Natural killer cell treated with Interleukin-12 subunit alpha and Interleukin-12 subunit beta and Interleukin-15 and Interleukin-18, amount 100 ng/mL, for 72 hours (primary cell): ENCODE measurements around the gene DPH3. TPM values are rescaled to one million over a fixed set of nuclear protein-coding genes. Genes with fewer than 3 reads are reported as not detected.

Experiments
- ATAC-seq, 2 donors: fragments of 150-1000 bp; cut with Tn5 transposase in 1 of 2; sonication (Bioruptor Pico), chemical (Tn5 transposase) in 1 of 2; 2 replicates each; pipeline ENCODE4 v1.10.0; 2021
- DNase-seq: peaks from one replicate; pipeline ENCODE4 v3.0.0; 2022; ENCODE audit warnings: low spot score
- H3K27ac Mint-ChIP-seq, 2 donors: 1 replicate in 1 of 2; 2 replicates in 1 of 2; pipeline ENCODE4 v1.8.0; 2022; ENCODE audit warnings: mixed read lengths in 2 of 2, mild to moderate bottlenecking in 1 of 2, moderate library complexity in 1 of 2
- H3K27me3 Mint-ChIP-seq, 2 donors: 1 replicate in 1 of 2; 2 replicates in 1 of 2; pipeline ENCODE4 v1.8.0; 2022; ENCODE audit warnings: mixed read lengths in 2 of 2
- H3K36me3 Mint-ChIP-seq: one replicate; pipeline ENCODE4 v1.8.0; 2022; ENCODE audit warnings: mixed read lengths
- H3K4me1 Mint-ChIP-seq, 2 donors: 1 replicate in 1 of 2; 2 replicates in 1 of 2; pipeline ENCODE4 v1.8.0; 2022; ENCODE audit warnings: low read depth in 2 of 2, mixed read lengths in 2 of 2, mild to moderate bottlenecking in 1 of 2
- H3K4me3 Mint-ChIP-seq: one replicate; pipeline ENCODE4 v1.8.0; 2022; ENCODE audit warnings: mixed read lengths
- H3K9me3 Mint-ChIP-seq: 2 replicates; pipeline ENCODE4 v1.8.0; 2022; ENCODE audit warnings: mixed read lengths
- total RNA-seq, 2 donors: library from RNA; stranded (reverse); gene quantifications; one replicate each; pipeline ENCODE4 v1.2.3, GENCODE V29; 2022

DPH3 gene
- total RNA-seq, 2 donors from 2014 or later: 24.4 to 25.7 TPM

GRCh38 chr3:16258177-16258576 is 6.6 kb downstream of the DPH3 start:
- H3K4me1 Mint-ChIP-seq: peaks cover 8 to 27% of the 10 kb centered on the region in 2 donors
- peaks cover 12% of the 10 kb centered on the region for H3K36me3 Mint-ChIP-seq
- no peak overlapping the region for H3K4me3 Mint-ChIP-seq
- H3K27ac Mint-ChIP-seq: no peak overlapping the region
- no peaks in the 10 kb centered on the region for H3K27me3 Mint-ChIP-seq
- DNase-seq: no peak
- no peaks in the 10 kb centered on the region for H3K9me3 Mint-ChIP-seq
- ATAC-seq: no peak

GRCh38 chr3:16257309-16257708 is 7.4 kb downstream of the DPH3 start:
- no peaks in the 10 kb centered on the region for H3K9me3 Mint-ChIP-seq
- ATAC-seq (no peak), DNase-seq (no peak)

GRCh38 chr3:16255726-16256125 is 9.0 kb downstream of the DPH3 start:
- DNase-seq (no peak), ATAC-seq (no peak)
- no peaks in the 10 kb centered on the region for H3K9me3 Mint-ChIP-seq
- no peaks in the 10 kb centered on the region for H3K27me3 Mint-ChIP-seq
- H3K4me3 Mint-ChIP-seq: peak overlapping the region; percentile 83
- peaks cover 12% of the 10 kb centered on the region for H3K36me3 Mint-ChIP-seq
- no peak overlapping the region for H3K27ac Mint-ChIP-seq
- H3K4me1 Mint-ChIP-seq: peaks cover 8 to 27% of the 10 kb centered on the region in 2 donors

More at GRCh38 chr3:16257309-16257708, 7.4 kb downstream of the DPH3 start:
- peaks cover 8 to 27% of the 10 kb centered on the region in 2 donors for H3K4me1 Mint-ChIP-seq
- H3K4me3 Mint-ChIP-seq: no peak overlapping the region
- no peak overlapping the region for H3K27ac Mint-ChIP-seq
- peaks cover 12% of the 10 kb centered on the region for H3K36me3 Mint-ChIP-seq
- H3K27me3 Mint-ChIP-seq: no peaks in the 10 kb centered on the region

DNA sequence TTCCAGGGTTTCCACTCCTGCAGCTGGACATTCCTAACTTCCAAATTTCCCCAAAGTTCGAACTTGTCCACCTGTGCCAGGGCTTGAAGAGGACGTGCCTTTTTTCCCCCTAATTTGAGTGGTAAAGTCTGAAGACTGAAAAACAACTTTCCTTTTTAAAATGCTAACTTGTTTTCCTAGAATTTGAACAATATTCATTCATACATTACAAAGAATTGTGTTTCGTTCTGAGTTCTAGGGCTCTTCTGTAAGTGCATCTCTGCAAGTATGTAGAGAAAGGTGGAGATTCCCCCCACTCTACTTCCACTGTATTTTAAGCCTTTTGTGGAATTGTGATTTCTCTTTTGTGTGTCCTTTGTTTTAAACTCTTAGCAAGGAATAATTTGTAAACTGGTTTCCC is 9.4 kb downstream of the DPH3 start:
- Mint-ChIP-seq H3K9me3 (no peaks in the 10 kb centered on the region), H3K4me1 (peaks cover 8 to 27% of the 10 kb centered on the region in 2 donors), H3K36me3 (peaks cover 12% of the 10 kb centered on the region), H3K27me3 (no peaks in the 10 kb centered on the region), H3K4me3 (peak overlapping the region; percentile 83), H3K27ac (peak overlapping the region in 1 of 2 donors; percentile 62)
- DNase-seq (no peak), ATAC-seq (peak in 1 of 2 donors; percentile 64)

GRCh38 chr3:16254916-16255315 is 9.8 kb downstream of the DPH3 start:
- Mint-ChIP-seq H3K27ac (peak overlapping the region in 1 of 2 donors; percentile 62), H3K9me3 (no peaks in the 10 kb centered on the region), H3K27me3 (no peaks in the 10 kb centered on the region), H3K4me3 (peak overlapping the region; percentile 83), H3K4me1 (peaks cover 8 to 26% of the 10 kb centered on the region in 2 donors), H3K36me3 (peaks cover 10% of the 10 kb centered on the region)
- DNase-seq (no peak), ATAC-seq (peak; percentile 57 to 87)

DNA sequence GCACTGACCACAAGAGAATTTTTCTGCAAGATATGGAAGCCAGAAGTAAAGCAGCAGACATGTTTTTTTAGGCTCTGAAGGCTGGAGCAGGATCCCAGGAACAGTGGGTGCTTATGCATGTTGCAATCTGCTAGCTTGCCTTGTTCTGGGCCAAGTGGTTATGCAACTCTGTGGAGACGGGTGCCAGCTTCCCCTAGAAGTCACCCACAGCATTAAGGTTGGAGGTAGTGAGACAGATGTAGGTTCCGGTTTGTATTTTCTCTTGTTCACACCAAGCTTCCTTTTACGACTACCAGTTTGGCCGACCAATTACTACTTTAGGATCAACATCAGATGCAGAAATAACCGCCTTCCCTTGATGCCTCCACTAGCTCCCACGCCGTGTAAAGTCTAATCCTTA is 11.1 kb downstream of the DPH3 start:
- Mint-ChIP-seq H3K9me3 (no peaks in the 10 kb centered on the region), H3K36me3 (peaks cover 6% of the 10 kb centered on the region), H3K4me3 (no peak overlapping the region), H3K4me1 (peaks cover 8 to 23% of the 10 kb centered on the region in 2 donors), H3K27me3 (no peaks in the 10 kb centered on the region), H3K27ac (no peak overlapping the region)
- ATAC-seq (no peak), DNase-seq (no peak)

DNA sequence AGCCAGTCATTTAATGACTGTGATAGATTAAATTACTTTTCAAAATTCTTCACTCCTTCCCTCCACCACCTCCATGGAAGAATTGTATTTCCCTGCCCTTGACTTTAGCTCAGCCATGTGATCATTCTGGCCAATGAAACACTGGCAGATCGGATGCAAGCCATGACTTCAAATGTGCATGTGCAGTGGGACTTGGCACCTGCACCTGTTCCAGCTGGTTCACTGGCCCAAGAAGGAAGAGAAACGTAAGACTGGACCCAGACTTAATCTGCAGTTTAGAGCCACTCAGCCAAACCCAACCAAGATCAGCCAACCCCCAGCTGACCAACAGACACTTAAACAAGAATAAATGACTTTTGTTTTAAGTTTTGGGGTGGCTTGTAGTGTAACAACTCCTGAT is 11.8 kb downstream of the DPH3 start:
- H3K36me3 Mint-ChIP-seq: peaks cover 6% of the 10 kb centered on the region

DNA sequence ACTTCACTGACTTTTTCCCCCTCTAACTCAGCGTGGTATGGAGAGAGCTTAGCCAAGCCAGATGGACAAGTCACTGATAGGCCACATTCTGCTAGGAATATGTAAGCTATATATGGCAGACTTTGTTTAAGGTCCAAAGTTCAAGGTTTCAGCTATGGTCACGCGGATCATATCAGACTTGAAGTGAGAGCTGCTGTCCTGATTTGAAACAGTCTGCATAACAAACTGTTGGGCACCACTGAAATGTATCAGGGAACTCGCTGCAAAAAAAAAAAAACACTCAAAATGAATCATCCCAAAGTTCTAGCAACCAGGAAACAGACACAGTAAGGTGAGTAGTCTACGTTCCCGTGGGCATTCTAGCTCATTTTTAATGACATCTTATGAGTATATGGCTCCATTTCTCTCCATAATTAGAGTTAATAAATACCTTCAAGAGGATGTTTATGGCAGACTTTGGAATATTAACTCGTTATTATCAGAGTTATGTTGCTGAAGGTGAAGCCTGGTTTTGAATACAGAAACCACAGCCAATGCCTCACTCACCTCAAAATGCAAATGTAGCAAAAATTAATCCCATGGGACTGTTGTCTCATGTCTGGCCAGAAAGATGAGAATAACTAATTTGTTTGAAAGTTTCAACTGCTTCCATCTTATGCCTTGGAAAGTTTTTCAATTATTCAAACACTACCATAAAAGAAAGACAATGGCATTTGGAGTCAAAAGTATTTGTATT is 12.3 kb downstream of the DPH3 start:
- Mint-ChIP-seq H3K27me3 (no peaks in the 10 kb centered on the region), H3K36me3 (peaks cover 6% of the 10 kb centered on the region), H3K27ac (no peak overlapping the region), H3K9me3 (no peaks in the 10 kb centered on the region), H3K4me1 (peaks cover 12 to 33% of the 10 kb centered on the region in 2 donors), H3K4me3 (no peak overlapping the region)
- no peak for DNase-seq
- ATAC-seq: no peak

More for the DNA sequence above, 11.8 kb downstream of the DPH3 start:
- DNase-seq: no peak
- ATAC-seq: no peak
- no peak overlapping the region for H3K27ac Mint-ChIP-seq
- no peaks in the 10 kb centered on the region for H3K9me3 Mint-ChIP-seq
- peaks cover 11 to 27% of the 10 kb centered on the region in 2 donors for H3K4me1 Mint-ChIP-seq
- no peaks in the 10 kb centered on the region for H3K27me3 Mint-ChIP-seq
- no peak overlapping the region for H3K4me3 Mint-ChIP-seq

GRCh38 chr3:16251316-16252085 is 13.2 kb downstream of the DPH3 start:
- H3K9me3 Mint-ChIP-seq: no peaks in the 10 kb centered on the region
- ATAC-seq: no peak
- H3K4me3 Mint-ChIP-seq: no peak overlapping the region
- H3K27me3 Mint-ChIP-seq: no peaks in the 10 kb centered on the region
- no peak for DNase-seq
- peaks cover 16 to 38% of the 10 kb centered on the region in 2 donors for H3K4me1 Mint-ChIP-seq
- H3K36me3 Mint-ChIP-seq: no peaks in the 10 kb centered on the region
- no peak overlapping the region for H3K27ac Mint-ChIP-seq

DNA sequence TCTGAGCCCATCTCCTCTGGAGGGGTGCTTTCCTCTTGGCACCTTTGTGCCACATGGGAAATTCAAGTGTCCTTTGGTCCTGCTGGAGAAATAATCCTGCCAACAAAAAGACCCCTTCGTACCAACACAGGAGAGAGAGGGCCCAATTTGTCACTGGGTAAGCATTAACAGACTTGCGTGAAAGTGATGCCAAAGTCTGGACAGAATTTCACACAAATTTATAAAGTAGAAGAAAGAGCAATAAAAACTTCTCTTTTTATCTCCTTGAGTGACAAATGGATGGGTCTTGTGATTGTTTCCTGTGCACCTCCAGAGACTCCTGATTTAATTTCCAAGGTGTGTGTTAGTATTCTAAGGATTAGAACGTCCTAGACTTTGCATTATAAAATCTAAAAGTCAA is 14.9 kb downstream of the DPH3 start:
- Mint-ChIP-seq H3K36me3 (no peaks in the 10 kb centered on the region), H3K27me3 (no peaks in the 10 kb centered on the region), H3K27ac (no peak overlapping the region), H3K9me3 (no peaks in the 10 kb centered on the region), H3K4me3 (no peak overlapping the region), H3K4me1 (peaks cover 12 to 31% of the 10 kb centered on the region in 2 donors)
- DNase-seq (no peak), ATAC-seq (no peak)

- Mint-ChIP-seq H3K27me3 (no peaks in the 10 kb centered on the region), H3K4me3 (no peak overlapping the region), H3K9me3 (no peaks in the 10 kb centered on the region), H3K27ac (no peak overlapping the region), H3K4me1 (peaks cover 10 to 26% of the 10 kb centered on the region in 2 donors), H3K36me3 (no peaks in the 10 kb centered on the region)
- DNase-seq (no peak), ATAC-seq (no peak)
These were observed 15.4 kb downstream of the DPH3 start for GRCh38 chr3:16249336-16249735.

GRCh38 chr3:16248556-16248955 is 16.2 kb downstream of the DPH3 start:
- ATAC-seq: no peak
- no peak overlapping the region for H3K4me3 Mint-ChIP-seq
- no peaks in the 10 kb centered on the region for H3K36me3 Mint-ChIP-seq
- H3K27ac Mint-ChIP-seq: no peak overlapping the region
- peaks cover 0 to 2% of the 10 kb centered on the region in 2 donors for H3K27me3 Mint-ChIP-seq
- DNase-seq: no peak
- H3K4me1 Mint-ChIP-seq: peaks cover 10 to 18% of the 10 kb centered on the region in 2 donors
- no peaks in the 10 kb centered on the region for H3K9me3 Mint-ChIP-seq

DNA sequence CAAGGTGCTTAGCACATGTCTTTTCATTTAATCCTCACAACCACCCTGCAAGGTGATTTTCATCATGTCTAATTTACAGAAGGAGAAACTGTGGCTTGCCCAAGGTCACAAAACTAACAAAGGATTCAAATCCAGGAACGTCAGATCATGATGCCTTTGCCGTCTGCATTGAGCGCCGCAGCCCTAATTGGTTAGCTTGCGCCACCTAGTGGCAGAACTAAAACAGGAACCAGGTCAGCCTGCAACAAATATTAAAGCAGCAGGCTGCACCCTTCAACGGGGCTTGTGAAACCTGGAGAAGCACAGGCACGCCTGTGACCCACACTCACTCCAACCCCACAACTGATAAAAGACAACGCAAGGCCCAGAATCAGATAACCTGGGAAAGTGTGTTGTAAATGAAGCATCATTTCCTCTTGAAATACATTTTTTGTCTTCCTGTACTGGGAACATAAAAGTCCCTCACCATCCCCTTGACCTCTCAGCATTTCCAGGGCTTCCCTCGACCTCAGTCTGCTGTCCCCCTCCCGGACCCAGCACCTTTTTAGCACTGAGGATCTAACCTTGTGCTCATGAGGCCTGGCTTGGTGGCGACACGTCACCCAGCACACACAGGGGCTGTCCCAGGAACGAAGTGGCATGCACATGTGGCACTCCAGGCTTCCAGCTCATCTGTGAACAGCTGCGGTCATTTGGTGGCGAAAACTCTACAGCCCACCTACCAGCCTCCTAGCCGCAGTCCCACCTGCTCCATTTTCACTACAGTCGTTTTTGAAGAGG is 17.3 kb downstream of the DPH3 start:
- Mint-ChIP-seq H3K4me3 (peak overlapping the region; percentile 54), H3K27ac (no peak overlapping the region)
- peak; percentile 68 to 83 for ATAC-seq

More for the DNA sequence above, 17.3 kb downstream of the DPH3 start:
- no peaks in the 10 kb centered on the region for H3K36me3 Mint-ChIP-seq
- H3K9me3 Mint-ChIP-seq: no peaks in the 10 kb centered on the region
- peak; percentile 78 for DNase-seq
- peaks cover 0 to 2% of the 10 kb centered on the region in 2 donors for H3K27me3 Mint-ChIP-seq
- H3K4me1 Mint-ChIP-seq: peaks cover 10 to 15% of the 10 kb centered on the region in 2 donors
